Smooth muscle cell (in vitro differentiated cells): ENCODE results near the gene PLXNA4. TPM values are rescaled to one million over a fixed set of nuclear protein-coding genes. Genes with fewer than 3 reads are reported as not detected.

ENCODE experiments used
- DNase-seq: peaks from one replicate; lab custom pipeline; 2025; ENCODE audit not compliant: unreplicated experiment; lab: John Stamatoyannopoulos, UW
- H2AFZ ChIP-seq: fragments of 200-600 bp; sonication (generic); 2 replicates; pipeline ENCODE4 v1.6.0; 2016; ENCODE audit warnings: antibody characterized with exemption, low read depth, mild to moderate bottlenecking
- H3F3A ChIP-seq: fragments of 200-600 bp; sonication (generic); 2 replicates; pipeline ENCODE4 v1.6.0; 2017; ENCODE audit warnings: antibody characterized with exemption, low read depth
- H3K27ac ChIP-seq: fragments of 200-600 bp; sonication (generic); 2 replicates; pipeline ENCODE4 v1.5.1; 2016; ENCODE audit warnings: low read depth, mild to moderate bottlenecking
- H3K27me3 ChIP-seq: fragments of 200-600 bp; sonication (generic); 2 replicates; pipeline ENCODE4 v1.6.1; 2016; ENCODE audit warnings: low read depth, mild to moderate bottlenecking
- H3K36me3 ChIP-seq: fragments of 200-600 bp; sonication (generic); 2 replicates; pipeline ENCODE4 v1.5.1; 2016; ENCODE audit warnings: low read depth
- H3K4me1 ChIP-seq: fragments of 200-600 bp; sonication (generic); 2 replicates; pipeline ENCODE4 v1.5.1; 2016; ENCODE audit warnings: low read depth
- H3K4me2 ChIP-seq: fragments of 200-600 bp; sonication (generic); 2 replicates; pipeline ENCODE4 v1.6.0; 2016; ENCODE audit warnings: mild to moderate bottlenecking
- H3K4me3 ChIP-seq: fragments of 200-600 bp; sonication (generic); 2 replicates; pipeline ENCODE4 v1.5.1; 2016; ENCODE audit warnings: mild to moderate bottlenecking
- H3K79me2 ChIP-seq: fragments of 200-600 bp; sonication (generic); 2 replicates; pipeline ENCODE4 v1.6.0; 2016; ENCODE audit warnings: low read depth, mild to moderate bottlenecking
- H3K9ac ChIP-seq: fragments of 200-600 bp; sonication (generic); 2 replicates; pipeline ENCODE4 v1.6.0; 2016; ENCODE audit warnings: low read depth
- H3K9me3 ChIP-seq: fragments of 200-600 bp; sonication (generic); replicated peaks from 2 replicates; pipeline ENCODE4 v1.5.1; 2016; ENCODE audit warnings: low read depth
- H4K20me1 ChIP-seq: fragments of 200-600 bp; sonication (generic); 2 replicates; pipeline ENCODE4 v1.6.0; 2016; ENCODE audit warnings: low read depth
- CTCF ChIP-seq: fragments of 200-600 bp; sonication (generic); IDR thresholded peaks from 2 replicates; pipeline ENCODE4 v1.5.1; 2017; ENCODE audit warnings: borderline replicate concordance, mild to moderate bottlenecking, antibody characterized with exemption; ENCODE audit not compliant: insufficient read depth, poor library complexity, severe bottlenecking
- WGBS: methylation state at CpG from one replicate; pipeline ENCODE4 v1.1.7; 2016; ENCODE audit warnings: low lambda C conversion rate; 5-methylcytosine and 5-hydroxymethylcytosine counted together
- polyA plus RNA-seq: library from polyadenylated mRNA; unstranded; fragments of >200 nt; fragmentation: Nextera tagmentation; extraction: Ambion mirVana; gene quantifications from 2 replicates; pipeline ENCODE4 v1.2.1, GENCODE V29; 2016
- total RNA-seq: library from RNA; depleted of rRNA; stranded (reverse); fragments of >200 nt; gene quantifications from 2 replicates; pipeline ENCODE4 v1.2.3, GENCODE V29; 2014

The PLXNA4 gene
- total and polyA plus RNA-seq, 2 experiments from 2014 or later, result 8.5 to 9.9 TPM

- DNase-seq, result no peak
- no peaks in the 10 kb centered on the region for H3K4me1 ChIP-seq
- no peak for TF ChIP-seq CTCF
- no peak overlapping the region for H3K9ac ChIP-seq
- no peak overlapping the region for H2AFZ ChIP-seq
- no peaks in the 10 kb centered on the region for H4K20me1 ChIP-seq
- H3K9me3 ChIP-seq, result no peaks in the 10 kb centered on the region
- H3K4me3 ChIP-seq, result no peak overlapping the region
- 95% methylated on average over 1 of the region's 1 CpG for WGBS
- no peaks in the 10 kb centered on the region for H3K36me3 ChIP-seq
- no peaks in the 10 kb centered on the region for H3K79me2 ChIP-seq
- no peaks in the 10 kb centered on the region for H3K27me3 ChIP-seq
- H3F3A ChIP-seq, result no peaks in the 10 kb centered on the region
- H3K27ac ChIP-seq, result no peak overlapping the region
- no peak overlapping the region for H3K4me2 ChIP-seq
Measured at GRCh38 chr7:132257253-132257652, 319.0 kb downstream of the PLXNA4 start.

GRCh38 chr7:132256721-132257212, 319.5 kb downstream of the PLXNA4 start:
- WGBS, result 86% methylated on average over 6 of the region's 6 CpGs
- H3F3A ChIP-seq, result no peaks in the 10 kb centered on the region
- DNase-seq, result no peak
- no peaks in the 10 kb centered on the region for H3K79me2 ChIP-seq
- no peaks in the 10 kb centered on the region for H3K9me3 ChIP-seq
- no peaks in the 10 kb centered on the region for H4K20me1 ChIP-seq
- no peak overlapping the region for H3K4me3 ChIP-seq
- H3K36me3 ChIP-seq, result no peaks in the 10 kb centered on the region
- no peaks in the 10 kb centered on the region for H3K27me3 ChIP-seq
- H3K9ac ChIP-seq, result no peak overlapping the region
- no peak overlapping the region for H3K27ac ChIP-seq
- no peak for TF ChIP-seq CTCF
- peaks cover under 1% of the 10 kb centered on the region for H3K4me1 ChIP-seq
- no peak overlapping the region for H2AFZ ChIP-seq
- no peak overlapping the region for H3K4me2 ChIP-seq

- no peak for TF ChIP-seq CTCF
- Histone ChIP-seq H3K27me3 (no peaks in the 10 kb centered on the region), H3F3A (no peaks in the 10 kb centered on the region), H3K4me1 (peaks cover 6% of the 10 kb centered on the region), H3K4me3 (no peak overlapping the region), H3K4me2 (no peak overlapping the region), H2AFZ (no peak overlapping the region), H3K79me2 (no peaks in the 10 kb centered on the region), H4K20me1 (no peaks in the 10 kb centered on the region), H3K36me3 (no peaks in the 10 kb centered on the region), H3K27ac (no peak overlapping the region), H3K9ac (no peak overlapping the region), H3K9me3 (no peaks in the 10 kb centered on the region)
- WGBS, result 71% methylated on average over 6 of the region's 6 CpGs
- DNase-seq, result no peak
Measured at GRCh38 chr7:132255898-132256297, 320.4 kb downstream of the PLXNA4 start.

- no peak overlapping the region for H3K9ac ChIP-seq
- no peaks in the 10 kb centered on the region for H3K79me2 ChIP-seq
- WGBS, result 87% methylated on average over 3 of the region's 3 CpGs
- H3K27me3 ChIP-seq, result no peaks in the 10 kb centered on the region
- H3K4me2 ChIP-seq, result no peak overlapping the region
- H3F3A ChIP-seq, result no peaks in the 10 kb centered on the region
- no peak overlapping the region for H3K27ac ChIP-seq
- peaks cover 13% of the 10 kb centered on the region for H3K4me1 ChIP-seq
- no peaks in the 10 kb centered on the region for H3K9me3 ChIP-seq
- no peak overlapping the region for H3K4me3 ChIP-seq
- no peaks in the 10 kb centered on the region for H3K36me3 ChIP-seq
- TF ChIP-seq CTCF, result no peak
- no peaks in the 10 kb centered on the region for H4K20me1 ChIP-seq
- no peak overlapping the region for H2AFZ ChIP-seq
- DNase-seq, result no peak
Measured at GRCh38 chr7:132255115-132255797, 321.0 kb downstream of the PLXNA4 start.
